GM18951 (cell line): ENCODE results near the gene ERC2.

Source experiments
- POLR2A ChIP-seq: IDR thresholded peaks from 4 replicates; pipeline ENCODE4 v1.6.1; 2011; ENCODE audit warnings: mild to moderate bottlenecking; ENCODE audit not compliant: insufficient read length, insufficient read depth; ENCODE audit errors: extremely low read depth
- in situ Hi-C: fragments of 300-500 bp; cut with MboI; formaldehyde crosslinking; loops from one replicate; pipeline ENCODE4 v1.12.0; 2022; ENCODE audit warnings: low sequenced_read_pairs, mixed read lengths, inconsistent platforms; ENCODE audit not compliant: unreplicated experiment

Gene ERC2

DNA sequence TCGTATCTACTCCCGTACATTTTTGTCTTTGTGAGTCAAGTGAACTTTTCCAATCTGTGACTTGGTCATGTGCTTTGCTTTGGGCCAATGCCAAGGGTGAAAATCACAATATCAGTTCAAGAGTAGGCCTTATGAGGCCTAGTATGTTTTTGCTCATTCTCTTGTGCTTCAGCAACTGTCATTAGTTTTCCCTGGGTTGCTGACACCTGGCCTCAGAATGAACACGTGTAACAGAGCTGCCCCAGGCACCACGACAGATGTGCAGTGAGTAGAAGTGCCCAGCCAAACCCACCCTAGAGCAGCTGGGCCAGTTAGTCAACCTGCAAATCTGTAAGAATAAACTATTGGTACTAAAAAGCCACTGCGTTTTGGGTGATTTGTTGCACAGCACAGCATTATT is 520.9 kb downstream of the ERC2 start:
- TF ChIP-seq POLR2A = no peak
- in situ Hi-C loops = no loop called here

DNA sequence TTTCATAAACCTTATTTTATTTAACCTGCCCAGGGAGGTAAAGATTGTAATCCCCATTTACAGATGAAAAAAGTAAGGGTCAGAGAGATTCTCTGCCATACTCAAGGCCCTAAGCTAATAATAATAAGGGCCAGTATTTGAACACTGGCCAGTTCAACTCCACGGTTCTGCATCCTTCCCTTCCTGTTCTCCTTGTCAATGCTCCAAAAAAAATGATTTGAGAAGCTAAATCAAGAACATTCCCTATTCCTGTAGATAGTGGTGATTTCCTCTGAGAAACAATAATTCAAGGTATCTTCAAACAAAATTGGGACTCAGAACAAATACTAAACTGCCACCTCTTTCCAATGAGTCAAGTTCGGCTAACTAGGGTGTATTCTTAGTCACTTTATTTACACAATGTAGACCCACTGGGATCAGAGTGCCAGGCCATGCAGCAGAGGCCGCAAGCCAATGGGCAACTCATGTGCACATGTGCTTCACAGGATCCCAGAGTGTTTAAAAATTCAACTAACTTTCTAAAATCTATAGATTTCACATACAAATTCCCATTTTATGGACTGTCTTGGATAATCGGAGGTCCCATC is 521.6 kb downstream of the ERC2 start:
- in situ Hi-C loops = no loop called here
- no peak for TF ChIP-seq POLR2A

DNA sequence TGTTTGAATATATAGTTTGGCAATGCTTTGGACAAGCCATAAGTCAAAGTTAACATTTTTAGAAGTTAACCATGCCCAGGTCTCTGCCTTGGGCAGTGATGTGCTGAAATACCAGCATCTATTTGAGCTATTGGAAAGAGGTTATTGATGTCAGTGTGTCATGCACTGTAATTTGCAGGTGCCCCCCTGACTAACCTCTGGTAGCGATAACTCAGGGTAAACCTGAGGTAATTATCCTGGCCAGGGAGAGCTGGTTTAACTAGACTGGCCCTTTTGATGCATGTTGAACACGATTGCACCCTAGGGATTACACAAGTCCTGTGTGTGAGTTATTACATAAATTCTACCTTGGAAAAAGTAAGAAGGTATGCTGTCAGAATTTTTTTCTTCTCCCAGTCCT is 525.4 kb downstream of the ERC2 start:
- in situ Hi-C loops = no loop called here

DNA sequence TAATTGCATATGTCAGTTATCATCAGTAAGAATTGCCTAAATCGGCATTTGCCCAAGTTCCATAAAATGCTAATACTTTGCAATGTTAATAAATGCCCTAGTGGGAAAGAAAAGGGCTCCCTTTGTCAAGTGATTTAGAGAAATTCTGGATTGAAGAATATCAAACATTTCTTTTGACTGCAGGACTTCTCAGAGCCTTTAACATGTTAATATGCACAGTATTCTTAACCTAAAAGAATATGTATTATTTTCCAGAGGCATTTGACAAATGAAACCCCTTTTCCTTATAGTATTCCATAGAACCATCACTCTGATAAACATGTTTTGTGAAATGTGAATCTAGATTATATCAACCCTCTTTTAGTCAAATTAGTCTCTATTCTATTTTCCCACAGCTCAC is 529.0 kb downstream of the ERC2 start:
- TF ChIP-seq POLR2A = no peak
- in situ Hi-C loops = no loop called here

More for the DNA sequence above, 525.4 kb downstream of the ERC2 start:
- no peak for TF ChIP-seq POLR2A

DNA sequence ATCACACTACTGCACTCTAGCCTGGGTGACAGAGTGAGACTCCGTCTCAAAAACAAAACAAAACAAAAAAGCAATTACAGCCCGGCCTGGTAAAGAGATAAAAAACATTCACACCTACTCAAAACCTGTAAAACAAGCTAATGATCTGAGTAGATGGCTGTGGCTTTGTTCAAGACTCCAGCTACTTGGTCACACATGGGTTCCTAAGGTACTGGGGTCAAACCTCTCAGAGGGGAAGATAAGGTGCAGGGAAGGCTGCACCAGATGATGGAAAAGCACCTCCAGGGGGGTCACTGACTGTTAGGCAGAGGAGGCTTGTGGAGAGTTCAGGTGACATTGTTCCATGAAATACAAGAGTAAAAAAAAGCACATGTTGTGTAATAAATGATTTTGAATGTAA is 531.0 kb downstream of the ERC2 start:
- TF ChIP-seq POLR2A = no peak
- in situ Hi-C loops = no loop called here

DNA sequence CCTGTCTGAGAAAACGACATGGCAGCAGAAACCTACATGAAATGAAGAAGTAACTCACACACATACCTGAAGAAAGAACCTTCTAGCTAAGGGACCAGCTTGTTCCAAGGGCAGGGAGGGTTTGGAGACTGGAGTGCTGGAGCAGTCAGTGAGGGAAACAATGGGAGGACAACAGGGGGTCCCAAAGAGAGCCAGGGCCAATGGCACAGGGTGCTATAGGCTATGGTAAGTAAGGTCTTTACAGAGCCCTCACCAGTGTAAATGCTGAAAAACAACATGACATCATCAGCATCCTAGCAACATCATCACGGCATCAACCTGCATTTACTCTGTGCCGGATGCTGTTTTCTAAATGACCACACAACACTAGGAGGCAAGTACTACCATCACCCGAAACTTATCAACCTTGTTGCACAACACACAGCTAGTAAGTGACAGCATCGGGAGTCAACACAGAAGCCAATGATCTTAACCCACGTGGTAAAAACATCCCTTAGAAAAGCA is 531.7 kb downstream of the ERC2 start:
- no peak for TF ChIP-seq POLR2A
- in situ Hi-C loops = no loop called here

DNA sequence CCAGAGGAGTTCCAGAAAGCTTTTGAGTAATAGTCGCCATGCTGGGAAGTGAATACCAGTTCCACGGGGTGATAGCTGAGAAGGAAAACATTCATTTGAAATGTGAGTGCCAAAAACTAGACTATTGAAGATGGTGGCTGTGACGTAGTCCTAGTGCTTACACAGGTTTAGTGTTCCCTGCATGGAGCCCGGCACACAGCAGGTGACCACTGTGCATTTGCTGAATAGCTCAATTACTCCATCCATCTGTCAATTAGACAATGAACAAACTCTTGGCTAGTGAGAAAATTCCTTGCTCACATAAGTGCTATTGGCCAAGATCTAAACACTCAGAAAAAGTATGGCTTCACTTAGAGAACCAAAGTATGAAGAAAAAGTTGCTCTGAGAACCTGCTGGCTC is 533.0 kb downstream of the ERC2 start:
- in situ Hi-C loops = no loop called here
- TF ChIP-seq POLR2A = no peak

DNA sequence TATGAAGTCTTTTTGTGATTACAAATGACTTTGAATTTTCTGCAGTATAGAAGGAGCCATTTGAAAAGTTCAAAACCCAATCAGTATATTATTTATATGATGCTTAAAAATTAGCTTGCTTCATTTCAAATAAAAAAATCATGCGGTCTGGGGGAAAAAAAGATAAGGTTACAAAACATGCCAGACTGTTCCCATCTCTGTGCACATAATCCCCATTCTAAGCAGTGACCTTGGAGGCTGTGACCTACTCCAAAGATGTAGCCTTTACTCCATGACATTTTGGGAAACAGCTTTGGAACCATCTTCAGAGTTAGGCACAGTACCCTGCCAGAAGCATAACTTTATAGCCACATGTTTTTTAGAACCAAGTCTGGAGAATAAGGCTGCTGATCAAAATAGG is 533.5 kb downstream of the ERC2 start:
- in situ Hi-C loops = no loop called here
- TF ChIP-seq POLR2A = no peak

DNA sequence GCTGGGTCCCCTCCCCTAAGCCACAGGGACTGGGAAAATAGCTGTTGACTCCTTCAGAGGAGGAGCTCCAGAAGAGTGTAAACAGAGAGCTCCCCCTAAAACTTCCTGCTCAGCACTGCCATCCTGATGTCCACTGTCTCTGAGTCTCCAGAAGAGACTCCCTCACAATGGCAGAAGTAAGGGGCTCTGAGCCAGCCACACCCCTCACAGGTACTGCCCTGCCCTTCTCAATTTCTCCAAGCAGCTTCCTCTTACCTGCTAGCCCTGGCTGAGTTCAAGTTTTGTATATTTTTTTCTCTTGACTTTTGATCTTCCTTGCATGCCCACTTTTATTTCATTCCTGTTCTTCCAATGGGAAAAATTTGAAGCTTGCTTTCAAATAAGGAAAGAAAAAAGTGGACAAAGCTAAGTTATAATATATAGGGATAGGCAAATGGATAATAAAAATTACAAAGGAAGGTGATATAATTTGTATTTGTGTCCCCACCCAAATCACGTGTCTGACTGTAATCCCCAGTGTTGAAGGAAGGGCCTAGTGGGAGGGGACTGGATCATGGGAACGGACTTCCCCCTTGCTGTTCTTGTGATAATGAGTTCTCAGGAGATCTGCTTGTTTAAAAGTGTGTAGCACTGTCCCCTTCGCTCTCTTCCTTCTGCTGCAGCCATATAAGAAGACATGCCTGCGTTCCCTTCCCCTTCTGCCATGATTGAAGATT is 539.0 kb downstream of the ERC2 start:
- in situ Hi-C loops = no loop called here
- TF ChIP-seq POLR2A = no peak

DNA sequence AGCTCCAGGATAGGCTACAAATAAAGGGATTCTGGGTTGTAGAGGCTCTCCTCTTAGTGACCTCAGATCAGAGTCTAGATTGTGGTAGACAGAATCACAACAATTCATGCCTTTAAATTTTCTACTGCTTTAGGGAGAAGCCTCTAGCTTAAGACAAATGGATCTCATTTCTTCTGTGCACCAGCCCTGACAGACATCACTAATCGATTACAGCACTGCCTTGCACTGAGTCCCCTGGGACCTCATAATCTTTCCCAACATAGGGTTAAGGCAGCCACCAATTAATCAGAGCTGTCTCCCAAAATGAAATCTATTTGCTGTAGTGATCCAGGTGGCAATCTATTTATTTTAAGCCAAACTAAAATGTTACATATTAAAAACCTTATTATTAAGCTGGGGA is 544.6 kb downstream of the ERC2 start:
- in situ Hi-C loops = no loop called here
- no peak for TF ChIP-seq POLR2A

DNA sequence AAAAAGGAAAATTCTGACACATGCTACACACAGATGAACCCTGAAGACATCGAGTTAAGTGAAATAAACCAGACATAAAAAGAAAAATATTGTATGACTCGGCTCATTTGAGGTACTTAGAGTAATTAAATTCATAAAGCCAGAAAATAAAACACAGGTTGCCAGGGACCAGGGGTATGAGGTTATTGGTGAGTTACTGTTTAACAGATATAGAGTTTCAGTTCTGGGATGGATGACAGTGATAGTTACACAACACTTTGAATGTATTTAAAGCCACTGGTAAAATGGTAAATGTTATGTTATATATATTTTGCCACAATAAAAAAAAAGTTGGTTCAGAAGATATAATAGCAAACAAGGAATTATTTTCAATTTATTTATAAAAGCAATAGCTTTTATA is 545.1 kb downstream of the ERC2 start:
- in situ Hi-C loops = no loop called here

DNA sequence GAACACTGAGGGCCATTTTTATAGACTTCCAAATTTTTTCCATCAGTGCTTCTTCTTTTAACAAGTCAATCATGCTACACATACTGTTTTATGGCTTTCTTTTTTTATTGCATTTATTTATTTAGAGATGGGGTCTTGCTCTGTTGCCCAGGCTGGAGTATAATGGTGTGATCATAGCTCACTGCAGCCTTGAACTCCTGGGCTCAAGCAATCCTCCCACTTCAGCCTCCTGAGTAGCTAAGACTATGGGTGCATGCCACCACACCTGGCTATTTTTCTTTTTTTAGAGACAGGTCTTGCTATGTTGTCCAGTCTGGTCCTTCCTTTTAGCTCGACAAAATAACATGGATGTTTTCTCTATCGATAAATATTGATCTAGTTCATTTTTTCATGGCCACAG is 555.4 kb downstream of the ERC2 start:
- no peak for TF ChIP-seq POLR2A
- in situ Hi-C loops = no loop called here

More for the DNA sequence above, 545.1 kb downstream of the ERC2 start:
- TF ChIP-seq POLR2A = no peak

DNA sequence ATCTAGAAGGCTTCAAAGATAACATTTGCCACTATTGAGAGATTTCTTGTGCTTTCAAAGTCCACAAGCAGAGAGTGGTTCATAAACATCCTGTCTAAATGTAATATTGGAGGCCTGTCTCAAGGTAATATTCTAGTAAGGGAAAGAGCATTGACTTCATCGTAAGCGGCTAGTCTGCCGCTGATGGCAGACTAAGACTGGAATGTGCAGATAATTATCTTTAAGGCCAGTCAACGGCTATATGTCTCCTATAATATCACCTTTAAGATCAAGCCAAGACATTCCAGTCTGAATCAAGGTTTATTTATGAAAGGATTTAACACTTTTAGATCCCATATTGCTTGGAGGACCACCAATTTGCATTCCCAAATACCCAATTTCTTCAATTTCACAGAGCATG is 557.0 kb downstream of the ERC2 start:
- no peak for TF ChIP-seq POLR2A
- in situ Hi-C loops = no loop called here

DNA sequence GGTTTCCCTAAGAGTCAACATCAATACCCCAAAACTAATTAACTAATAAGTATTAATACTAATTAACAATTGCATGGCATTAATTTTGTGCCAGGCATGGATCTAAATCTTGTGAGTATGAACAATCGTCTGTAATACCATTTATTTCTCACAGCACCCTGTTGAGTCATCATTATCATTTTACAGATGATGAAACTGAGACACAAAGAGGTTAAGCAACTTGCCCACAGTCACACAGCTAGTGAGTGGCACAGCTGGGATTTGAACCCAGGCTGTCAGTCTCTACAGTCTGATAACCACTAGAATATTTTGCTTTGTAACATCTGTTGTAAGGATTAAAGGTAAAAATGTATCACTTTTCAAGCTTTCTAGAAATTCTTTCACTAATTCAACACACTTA is 557.7 kb downstream of the ERC2 start:
- in situ Hi-C loops = no loop called here
- TF ChIP-seq POLR2A = no peak
